ENCODE measurements around the gene ACADSB. TPM values are rescaled to one million over a fixed set of nuclear protein-coding genes. Genes with fewer than 3 reads are reported as not detected.

ACADSB gene
- 10 to 100 TPM in 6 of 10 donors, 1 to 10 TPM in 4; 8.2 to 15.7 (median 11.0) TPM for polyA plus RNA-seq (ENCODE audit: insufficient read length in 10 of 10)
- long read RNA-seq, donor 1, full-length matches to known transcripts, result 1 of 1 reads
- long read RNA-seq, donor 1, partial matches to known transcripts, result 0 of 1 reads
- long read RNA-seq, donor 1, other reads (novel, unspliced or antisense), result 0 of 1 reads
- long read RNA-seq, donor 2, full-length matches to known transcripts, result 2 of 2 reads
- long read RNA-seq, donor 2, partial matches to known transcripts, result 0 of 2 reads
- long read RNA-seq, donor 2, other reads (novel, unspliced or antisense), result 0 of 2 reads
- long read RNA-seq, donor 3, result 0 reads
- long read RNA-seq, donor 4, partial matches to known transcripts, result 0 of 1 reads
- long read RNA-seq, donor 4, other reads (novel, unspliced or antisense), result 0 of 1 reads
- long read RNA-seq, donor 5, full-length matches to known transcripts, result 6 of 6 reads
- long read RNA-seq, donor 5, partial matches to known transcripts, result 0 of 6 reads
- long read RNA-seq, donor 5, other reads (novel, unspliced or antisense), result 0 of 6 reads
- long read RNA-seq, donor 6, full-length matches to known transcripts, result 2 of 2 reads
- long read RNA-seq, donor 6, partial matches to known transcripts, result 0 of 2 reads
- long read RNA-seq, donor 6, other reads (novel, unspliced or antisense), result 0 of 2 reads
- long read RNA-seq, donor 7, full-length matches to known transcripts, result 1 of 1 reads
- long read RNA-seq, donor 7, partial matches to known transcripts, result 0 of 1 reads
- long read RNA-seq, donor 7, other reads (novel, unspliced or antisense), result 0 of 1 reads
- long read RNA-seq, donor 8, full-length matches to known transcripts, result 1 of 1 reads
- long read RNA-seq, donor 8, partial matches to known transcripts, result 0 of 1 reads
- long read RNA-seq, donor 8, other reads (novel, unspliced or antisense), result 0 of 1 reads
- long read RNA-seq, donor 9, result 0 reads

DNA sequence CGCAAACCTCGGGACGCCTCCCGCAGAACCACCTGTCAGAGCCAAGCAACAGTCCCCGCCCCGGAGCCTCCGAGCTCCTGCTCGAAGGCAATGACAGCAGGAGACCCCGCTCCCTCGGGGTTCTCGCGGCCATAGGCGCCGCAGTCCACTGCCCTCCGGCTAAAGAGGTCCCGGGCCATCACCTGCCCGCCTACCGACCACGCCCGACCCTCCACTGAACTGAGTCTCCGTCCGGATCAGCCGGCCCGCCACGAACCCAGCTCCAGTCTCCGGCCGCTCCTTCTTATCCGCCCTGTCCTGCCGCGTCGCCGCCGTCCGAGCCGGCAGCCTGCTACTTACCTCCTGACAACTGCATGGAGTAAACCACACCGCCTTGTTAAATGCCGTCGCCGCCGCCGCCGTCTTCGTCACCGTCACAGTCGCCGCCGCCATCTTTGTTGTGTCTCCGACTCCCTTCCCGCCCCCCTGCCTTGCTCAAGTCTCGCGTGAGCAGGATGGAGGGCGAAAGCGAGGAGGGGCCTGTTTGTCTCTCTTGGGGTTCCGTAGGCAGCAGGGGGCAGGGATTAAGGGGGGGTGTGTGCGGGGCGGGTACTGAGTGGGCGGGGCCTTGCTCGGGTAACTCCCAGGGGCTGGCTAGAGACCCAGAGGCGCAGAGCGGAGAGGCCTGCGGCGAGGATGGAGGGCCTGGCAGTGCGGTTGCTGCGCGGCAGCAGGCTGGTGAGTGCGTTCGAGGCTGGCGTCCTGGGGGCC is at the start of gene ACADSB, which contains the start of gene IKZF5:
Gene ACADSB (plus strand): TSS at position 652 of the 750 bp plus-strand sequence. CDS start 24 bp downstream, at position 676.
Gene IKZF5 (minus strand): TSS at position 441 of the 750 bp plus-strand sequence. CDS start 10,170 bp downstream, outside the sequence.
- peak; percentile 97 to 98 (median 97) for DNase-seq

DNA sequence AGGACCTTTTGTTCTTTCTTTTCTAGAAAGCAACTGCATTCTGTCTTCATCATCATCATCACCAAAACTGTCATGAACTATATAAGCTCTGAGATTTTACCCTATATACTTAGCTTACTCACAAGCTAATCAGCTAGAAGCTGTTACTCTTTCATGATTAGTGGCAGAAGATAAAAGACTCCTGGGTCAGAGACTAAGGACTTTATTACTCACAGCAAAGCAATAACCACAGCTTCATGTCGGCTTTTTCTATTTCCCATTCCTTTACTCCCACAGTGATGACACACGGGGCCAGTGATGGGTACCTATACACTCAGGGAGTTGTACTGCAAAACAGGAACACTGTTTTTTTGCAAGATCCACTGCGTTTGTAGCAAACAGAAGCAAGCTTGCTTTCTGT is 46.4 kb upstream of the ACADSB start:
- no peak for DNase-seq

DNA sequence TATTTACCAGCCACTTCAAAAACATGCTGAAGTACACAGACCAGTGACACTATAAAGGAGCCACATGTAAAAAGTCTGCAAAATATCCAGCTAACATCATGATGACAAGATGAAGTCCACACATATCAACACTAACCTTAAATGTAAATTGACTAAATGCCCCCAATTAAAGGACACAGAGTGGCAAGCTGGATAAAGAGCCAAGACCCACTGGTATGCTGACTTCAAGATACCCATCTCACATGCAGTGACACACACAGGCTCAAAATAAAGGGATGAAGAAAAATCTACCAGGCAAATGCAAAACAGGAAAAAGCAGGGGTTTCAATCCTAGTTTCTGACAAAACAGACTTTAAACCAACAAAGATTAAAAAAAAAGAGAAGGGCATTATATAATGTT is 41.9 kb upstream of the ACADSB start:
- DNase-seq, result no peak

DNA sequence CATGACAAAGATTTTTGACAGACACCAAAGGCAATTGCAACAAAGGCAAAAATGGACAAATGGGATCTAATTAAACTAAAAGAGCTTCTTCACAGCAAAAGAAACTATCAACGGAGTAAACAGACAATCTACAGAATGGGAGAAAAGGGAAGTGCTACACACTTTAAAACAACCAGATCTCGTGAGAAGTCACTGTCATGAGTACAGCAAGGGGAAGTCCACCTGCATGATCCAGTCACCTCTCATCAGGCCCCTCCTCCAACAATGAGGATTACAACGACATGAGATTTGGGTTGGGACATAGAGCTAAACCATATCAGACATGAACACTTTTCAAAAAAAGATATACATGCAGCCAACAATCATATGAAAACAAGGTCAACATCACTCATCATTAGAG is 40.1 kb upstream of the ACADSB start:
- no peak for DNase-seq

DNA sequence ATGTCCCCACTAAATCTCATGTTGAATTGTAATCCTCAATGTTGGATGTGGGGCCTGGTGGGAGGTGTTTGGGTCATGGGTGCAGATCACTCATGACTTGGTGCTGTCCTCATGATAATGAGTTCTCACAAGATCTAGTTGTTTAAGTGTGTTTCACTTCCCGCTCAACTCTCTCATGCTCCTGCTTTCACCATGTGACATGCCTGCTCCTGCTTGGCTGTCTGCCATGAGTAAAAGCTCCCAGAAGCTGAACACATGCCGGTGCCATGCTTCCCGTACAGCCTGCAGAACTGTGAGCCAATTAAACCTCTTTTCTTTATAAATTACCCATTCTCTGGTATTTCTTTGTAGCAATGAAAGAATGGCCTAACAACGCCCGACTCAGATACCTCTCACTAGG is 34.8 kb upstream of the ACADSB start:
- no peak for DNase-seq

DNA sequence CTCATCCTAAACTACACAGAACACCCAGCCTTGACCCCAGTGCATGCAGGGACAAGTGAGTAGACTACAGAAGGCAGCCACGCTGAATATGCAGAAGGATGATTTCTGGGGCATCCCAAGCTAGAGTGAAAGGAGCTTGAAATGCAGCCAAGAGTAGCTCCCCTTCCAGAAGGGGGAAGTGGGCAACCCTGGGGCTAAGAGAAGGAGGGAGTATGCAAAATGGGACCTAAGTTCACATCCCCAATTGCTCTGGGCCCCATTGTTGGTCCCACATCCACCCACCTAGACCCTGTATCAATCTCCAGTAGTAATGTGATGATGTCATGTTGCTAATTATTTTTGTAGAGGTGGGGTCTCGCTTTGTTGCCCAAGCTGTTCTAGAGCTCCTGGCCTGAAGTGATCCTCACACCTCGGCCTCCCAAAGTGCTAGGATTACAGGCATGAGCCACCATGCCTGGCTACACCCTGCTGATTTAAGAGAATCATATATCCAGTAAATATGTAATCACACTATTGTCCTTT is 34.2 kb upstream of the ACADSB start:
- DNase-seq, result no peak

DNA sequence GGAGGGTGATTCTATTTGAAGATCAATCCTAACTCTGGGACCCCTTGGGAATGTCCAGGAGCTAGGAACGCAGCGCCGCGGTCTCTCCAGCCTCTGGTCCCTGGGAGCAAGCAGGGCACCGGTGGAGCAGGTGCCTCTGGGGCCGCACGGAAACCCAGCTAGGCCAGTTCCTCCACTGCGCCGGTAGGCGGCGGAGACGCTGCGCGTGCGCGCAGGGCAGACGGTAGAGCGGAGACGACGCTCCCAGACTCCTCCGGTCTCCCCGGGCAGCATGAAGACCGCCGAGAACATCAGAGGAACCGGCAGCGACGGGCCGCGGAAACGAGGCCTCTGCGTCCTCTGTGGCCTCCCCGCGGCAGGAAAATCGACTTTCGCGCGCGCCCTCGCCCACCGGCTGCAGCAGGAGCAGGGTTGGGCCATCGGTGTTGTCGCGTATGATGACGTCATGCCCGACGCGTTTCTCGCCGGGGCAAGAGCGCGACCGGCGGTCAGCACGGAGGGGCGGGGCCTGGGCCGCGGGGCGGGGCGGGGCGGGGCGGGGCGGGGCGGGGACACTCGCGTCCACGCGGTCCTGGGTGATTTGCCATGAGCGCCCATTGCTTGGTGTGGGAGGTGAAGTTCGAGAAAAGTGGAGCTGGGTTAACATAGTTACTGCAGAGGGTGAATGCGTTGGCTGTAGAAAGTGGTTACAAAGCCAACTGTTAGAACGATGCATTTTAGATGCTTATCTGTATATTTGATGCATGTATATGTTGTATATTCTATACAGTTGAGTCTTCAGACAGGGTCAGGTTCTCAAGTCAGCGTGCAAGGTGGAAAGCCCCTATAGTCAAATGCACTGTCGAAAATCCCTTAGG is 28.4 kb upstream of the ACADSB start, which contains the start of gene PSTK:
Gene PSTK (plus strand): TSS at position 193 of the 857 bp plus-strand sequence. CDS start 79 bp downstream, at position 272.
- peak; percentile 91 to 99 (median 95) for DNase-seq

DNA sequence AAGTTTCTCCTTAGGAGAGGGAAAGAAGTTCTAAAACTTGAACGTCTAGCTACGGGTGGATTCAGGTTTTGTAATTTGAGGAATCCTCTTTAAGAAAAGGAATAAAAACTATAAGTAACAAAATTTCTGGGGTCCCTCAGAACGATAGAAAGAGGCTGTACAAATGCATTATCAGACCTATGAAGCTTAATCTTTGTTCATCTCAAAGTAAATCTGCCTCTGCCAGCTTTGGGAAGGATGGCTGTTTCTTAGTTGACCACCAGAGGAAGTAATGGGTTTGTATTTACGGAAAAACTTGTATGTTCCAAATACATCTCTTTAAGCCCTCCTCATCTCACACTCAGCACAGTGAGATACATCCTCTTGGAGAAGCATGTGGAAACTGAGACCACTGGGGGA is 27.7 kb upstream of the ACADSB start:
- peak; percentile 24 to 68 (median 30) for DNase-seq

DNA sequence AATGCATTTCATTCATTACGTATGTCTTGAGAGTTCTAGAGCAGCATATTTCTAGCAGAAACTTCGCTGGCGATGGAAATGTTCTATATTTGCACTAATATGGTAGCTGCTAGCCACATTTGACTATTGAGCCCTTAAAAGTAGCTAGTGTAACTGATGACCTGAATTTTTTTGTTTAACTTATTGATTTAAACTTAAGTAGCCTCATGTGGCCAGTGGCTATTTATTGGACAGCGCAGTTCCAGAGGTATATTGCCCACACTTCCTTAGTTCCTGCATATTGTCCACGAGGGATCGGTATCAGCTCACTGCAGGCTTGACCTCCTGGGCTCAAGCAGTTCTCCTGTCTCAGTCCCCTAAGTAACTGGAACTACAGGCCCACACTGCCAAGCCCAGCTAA is 24.9 kb upstream of the ACADSB start:
- DNase-seq, result no peak

DNA sequence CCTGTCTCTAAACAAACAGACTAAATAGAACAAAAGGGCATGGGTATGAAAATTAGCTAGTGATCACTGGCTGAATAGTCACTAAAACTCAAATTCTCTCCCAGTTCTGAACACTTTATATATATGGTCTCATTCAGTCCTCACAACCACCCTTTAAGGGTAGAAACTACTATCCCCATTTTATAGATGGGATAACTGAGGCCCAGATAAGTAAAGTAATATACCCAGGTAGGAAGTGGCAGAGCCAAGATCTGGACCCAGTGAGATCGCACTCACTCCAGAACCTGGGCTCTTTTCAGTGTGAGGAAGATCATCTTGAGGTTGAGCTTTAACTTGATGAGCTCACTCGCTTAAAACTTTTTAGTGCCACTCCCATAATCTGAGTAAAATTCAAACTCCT is 24.1 kb upstream of the ACADSB start:
- DNase-seq, result no peak

DNA sequence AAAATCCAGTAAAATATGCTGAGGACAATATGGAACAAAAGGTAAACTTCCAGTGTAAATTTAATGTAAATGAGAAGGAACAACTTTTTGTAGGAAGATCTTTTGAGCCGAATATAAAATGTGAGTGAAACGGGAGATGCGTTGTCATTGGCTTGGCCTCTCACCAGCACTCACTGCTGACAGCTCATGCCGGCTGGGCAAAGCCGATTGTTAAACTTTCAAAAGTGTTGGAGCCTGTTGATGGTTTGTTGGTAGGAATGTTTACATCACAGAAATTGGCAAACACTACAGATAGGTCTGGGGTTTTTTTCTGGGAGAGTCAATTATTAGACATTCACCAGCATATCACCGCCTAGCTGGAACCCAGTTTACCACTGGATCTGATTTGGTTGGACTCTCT is 22.5 kb upstream of the ACADSB start:
- DNase-seq, result no peak

DNA sequence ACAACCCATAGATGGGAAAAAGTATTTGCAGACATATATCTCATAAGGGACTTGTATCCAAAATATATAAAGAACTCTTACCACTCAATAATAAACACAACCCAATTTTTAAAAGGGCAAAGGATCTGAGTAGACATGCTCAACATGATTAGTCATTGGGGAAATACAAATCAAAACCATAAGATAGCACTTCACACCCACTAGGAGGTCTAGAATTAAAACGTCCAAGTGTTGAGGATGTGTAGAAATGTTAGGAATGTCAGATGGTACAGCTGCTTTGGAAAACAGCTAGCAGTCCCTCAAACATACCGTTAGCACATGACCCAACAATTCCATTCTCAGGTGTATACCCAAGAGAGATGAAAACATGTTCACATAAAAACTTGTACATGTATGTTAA is 20.3 kb upstream of the ACADSB start:
- DNase-seq, result no peak

DNA sequence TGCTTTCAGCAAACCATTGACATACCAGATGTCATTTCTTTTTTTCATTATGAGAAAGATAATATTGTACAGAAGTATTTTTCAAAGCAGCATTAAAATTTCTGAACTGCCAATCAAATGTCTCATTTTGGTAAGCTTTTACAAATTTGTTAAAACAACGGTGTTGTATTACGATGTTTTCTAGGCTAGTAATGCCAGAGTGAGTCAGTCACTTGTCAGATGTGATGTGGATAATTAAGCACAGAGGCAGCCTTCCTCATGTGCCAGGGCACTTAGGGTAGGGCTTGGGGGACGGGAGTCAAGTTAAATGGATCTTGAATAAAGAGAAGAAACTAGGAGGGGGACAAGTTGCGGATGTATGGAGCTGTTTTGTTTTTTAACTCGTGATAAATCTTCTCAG is 18.5 kb upstream of the ACADSB start:
- no peak for DNase-seq

DNA sequence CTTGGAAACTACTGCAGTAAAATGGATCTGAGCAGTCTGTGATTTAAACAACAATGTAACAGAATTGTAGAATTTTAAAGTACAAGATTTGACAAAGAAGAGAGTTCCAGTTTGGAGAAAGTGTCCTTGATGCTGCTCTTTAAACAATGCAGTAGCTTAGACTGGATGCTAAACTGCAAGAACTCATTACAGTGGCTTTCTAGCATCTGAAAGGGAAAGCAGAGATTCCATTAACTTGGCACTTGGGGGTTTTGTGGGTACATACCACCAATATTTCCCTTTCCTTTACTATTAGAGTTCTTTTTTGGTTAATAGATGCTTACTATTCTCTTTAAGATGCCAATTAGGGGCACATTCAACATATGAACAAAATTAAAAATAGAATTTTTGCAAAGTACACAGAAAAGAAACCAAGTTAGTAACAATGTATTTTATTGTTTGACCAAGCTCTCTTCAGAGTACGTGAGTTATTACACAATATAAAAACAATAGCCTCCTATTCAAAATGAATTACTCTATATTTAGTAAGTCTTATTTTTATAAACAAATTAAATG is 16.7 kb upstream of the ACADSB start:
- DNase-seq, result no peak

DNA sequence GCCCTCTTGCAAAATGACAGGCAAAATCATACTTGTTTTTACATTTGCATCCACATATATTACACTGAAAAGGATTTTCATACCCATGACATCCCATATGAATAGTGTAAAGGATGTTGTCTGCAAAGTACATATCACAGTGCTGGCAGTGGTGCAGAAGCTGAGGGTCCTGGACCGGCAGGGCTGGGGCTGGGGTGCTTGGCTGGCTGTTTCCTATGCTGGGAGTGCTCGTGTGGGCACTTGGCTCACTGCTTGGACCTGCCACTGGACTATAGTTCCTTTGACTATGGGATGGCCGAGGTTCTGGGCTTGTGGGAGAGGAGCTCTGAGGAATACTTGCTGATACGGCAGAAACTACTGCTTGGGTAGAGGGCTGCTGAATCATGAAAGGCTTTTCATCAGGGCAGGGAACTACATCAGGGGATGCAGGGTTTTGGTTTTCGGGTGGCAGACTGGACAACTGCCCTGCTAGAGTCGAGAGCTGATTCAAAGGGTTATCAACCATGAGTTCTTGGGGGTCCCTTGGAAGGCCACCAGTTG is 14.9 kb upstream of the ACADSB start:
- no peak for DNase-seq

DNA sequence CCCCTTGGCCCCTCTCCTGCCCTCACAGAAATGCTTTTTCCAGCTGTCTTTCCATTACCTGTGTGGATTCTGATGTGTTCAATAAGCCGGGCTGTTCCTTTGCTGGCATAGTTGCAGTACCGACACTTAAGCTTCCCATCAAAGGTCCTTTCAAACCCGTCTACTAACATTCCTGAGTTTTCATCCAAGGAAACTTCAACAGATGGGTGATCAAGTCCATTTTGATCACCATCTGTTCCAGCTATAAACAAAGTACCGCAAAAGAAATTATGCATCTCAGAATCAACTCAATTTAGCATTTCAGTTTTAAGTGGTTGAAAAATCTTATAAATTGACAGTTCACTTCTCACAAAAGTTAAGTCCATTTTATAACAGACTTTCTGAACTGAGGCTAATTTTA is 12.9 kb upstream of the ACADSB start:
- no peak for DNase-seq

DNA sequence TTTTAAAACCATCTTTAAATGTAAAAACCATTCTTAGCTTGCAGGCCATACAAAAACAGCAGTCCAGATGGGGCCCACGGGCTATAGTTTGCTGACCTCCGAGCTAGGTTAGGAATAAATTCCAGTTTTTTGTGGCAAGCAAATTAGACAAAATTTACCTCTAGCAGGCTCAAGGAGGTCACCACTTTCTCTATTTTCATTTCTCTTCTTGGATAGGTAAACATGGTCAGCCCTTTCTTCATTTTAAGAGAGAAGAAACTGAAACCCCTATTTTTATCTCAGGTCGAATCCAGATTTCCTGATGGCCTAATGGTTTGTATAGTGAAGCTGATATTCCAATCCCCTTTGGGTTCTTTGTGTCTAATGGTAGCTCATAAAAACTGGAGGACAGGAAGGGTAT is 10.9 kb upstream of the ACADSB start:
- no peak for DNase-seq

DNA sequence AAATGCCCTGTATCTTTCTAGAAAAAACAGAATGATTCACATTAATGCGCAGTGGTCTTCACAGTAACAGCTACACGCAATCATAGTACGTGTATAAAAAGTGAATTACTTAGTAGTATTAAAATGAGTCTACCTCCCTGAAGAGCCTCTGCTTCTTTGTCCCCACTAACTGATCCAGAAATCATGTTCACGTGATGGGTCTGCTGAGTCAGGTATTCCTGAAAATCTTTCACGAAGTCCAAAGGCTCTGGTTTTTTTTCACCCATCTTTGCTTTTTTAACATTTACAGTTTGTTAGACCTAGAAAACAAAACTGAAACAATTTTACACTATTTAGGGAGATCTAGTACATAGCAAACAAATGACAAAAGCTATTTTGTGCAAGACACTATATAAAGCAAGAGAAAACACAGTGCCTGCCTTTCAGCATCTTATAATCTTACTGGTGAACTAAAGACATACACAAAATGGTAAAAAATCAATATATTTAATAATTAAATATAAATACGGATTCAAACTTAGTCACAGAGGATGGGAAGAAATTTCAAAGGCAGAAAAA is 10.4 kb upstream of the ACADSB start:
- no peak for DNase-seq

DNA sequence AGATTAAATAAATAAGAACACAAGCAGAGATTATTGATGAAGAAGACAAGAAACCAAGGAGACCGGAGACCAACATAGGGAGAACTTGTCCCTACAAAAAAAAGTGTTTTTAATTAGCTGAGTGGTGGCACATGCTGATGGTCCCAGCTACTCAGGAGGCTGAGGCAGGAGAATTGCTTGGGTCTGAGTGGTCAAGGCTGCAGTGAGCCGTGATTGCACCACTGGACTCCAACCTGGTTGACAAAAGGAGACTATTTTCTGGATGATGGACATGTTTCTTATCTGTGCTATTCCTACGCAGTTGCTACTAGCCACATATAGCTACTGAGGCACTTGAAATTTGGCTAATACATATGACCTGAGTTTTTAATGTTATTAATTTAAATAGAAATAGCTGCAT is 9.9 kb upstream of the ACADSB start:
- no peak for DNase-seq

DNA sequence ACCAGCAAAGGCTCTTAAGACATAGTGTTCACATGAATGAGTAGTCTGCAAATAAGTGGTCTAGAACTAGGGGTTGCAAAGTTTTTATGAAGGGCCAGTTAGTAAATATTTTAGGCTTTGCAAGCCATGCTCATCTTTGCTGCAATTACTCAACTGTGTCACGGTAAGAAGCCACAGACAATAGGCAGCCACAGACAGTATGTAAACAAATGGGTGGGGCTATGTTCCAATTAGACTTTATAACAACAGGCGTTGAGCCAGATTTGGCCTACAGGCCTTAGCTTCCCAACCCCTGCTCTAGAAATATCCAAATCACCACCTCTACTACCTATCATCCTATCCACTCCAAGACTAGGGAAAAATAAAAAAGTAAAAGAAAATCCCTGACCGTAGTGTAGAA is 9.5 kb upstream of the ACADSB start:
- DNase-seq, result no peak

Measured in muscle of back (tissue), 13 donors.